Nucleus accumbens (tissue), 56 donors: ENCODE data around the gene LHFPL6.
"Not testable (repeated sequence)": the region's sequence is repeated elsewhere in the genome, so short reads cannot be mapped to it uniquely, and the experiment has no call there.

ENCODE experiments used
- DNase-seq, 56 donors: peaks; one replicate each; lab custom pipeline; 2025; lab: John Stamatoyannopoulos, UW

The LHFPL6 gene

GRCh38 chr13:39370048-39370447 lies 232.9 kb downstream of the LHFPL6 start:
- DNase-seq = no peak

- no peak for DNase-seq
Measured at GRCh38 chr13:39369161-39369890, 233.7 kb downstream of the LHFPL6 start.

DNA sequence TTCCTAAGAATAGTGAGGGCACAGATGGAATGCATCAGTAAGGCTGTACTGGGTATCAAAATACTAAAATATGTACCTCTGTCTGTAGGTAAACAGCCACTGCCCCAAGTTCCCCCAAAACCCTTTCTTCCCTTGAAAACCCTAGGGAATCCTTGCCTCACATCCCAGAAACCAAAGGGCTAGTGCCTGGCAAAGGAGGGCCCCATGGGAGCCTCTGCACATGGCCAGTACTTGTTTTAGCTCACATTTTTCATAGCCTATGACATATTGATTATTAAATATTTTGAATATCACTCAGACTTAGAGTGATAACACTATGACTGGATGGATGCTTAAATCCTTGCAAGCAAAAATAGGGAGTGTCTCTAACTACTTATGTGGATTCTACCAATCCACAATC lies 237.1 kb downstream of the LHFPL6 start:
- DNase-seq = no peak

GRCh38 chr13:39364947-39365468 lies 238.0 kb downstream of the LHFPL6 start:
- DNase-seq = no peak

- DNase-seq = no peak
Measured at GRCh38 chr13:39363382-39363772, 239.6 kb downstream of the LHFPL6 start.

- DNase-seq = no peak
Measured at GRCh38 chr13:39362652-39363381, 240.2 kb downstream of the LHFPL6 start.

- no peak for DNase-seq
Measured at GRCh38 chr13:39353988-39354387, 249.0 kb downstream of the LHFPL6 start.

- no peak for DNase-seq
Measured at GRCh38 chr13:39350461-39350881, 252.5 kb downstream of the LHFPL6 start.

DNA sequence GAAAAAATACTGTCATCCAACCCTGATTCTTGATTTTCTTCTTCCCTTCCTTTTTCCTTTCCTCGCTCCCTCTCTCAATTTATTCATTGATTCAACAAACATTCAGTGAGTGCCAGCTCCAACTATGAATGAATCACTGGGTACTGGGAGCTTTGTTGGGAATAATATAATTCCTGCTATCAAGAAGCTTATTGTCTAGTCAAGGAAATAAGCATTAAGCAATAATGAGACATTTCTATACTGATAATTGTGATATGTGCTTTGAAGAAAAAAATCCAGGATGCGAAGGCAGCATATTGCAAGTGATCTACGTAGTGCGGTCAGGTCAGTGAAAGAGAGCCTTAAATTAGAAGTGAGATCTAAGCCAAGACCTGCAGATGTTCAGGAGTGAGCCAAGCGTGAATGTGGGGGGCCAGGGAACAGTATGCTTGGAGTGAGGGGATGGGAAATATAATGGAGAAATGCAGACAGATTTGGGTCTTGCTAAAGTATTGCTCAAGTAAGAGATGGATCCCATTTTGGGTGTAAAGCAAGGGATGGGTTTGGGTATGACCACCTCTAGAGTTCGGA lies 253.5 kb downstream of the LHFPL6 start:
- DNase-seq = no peak

GRCh38 chr13:39347926-39348901 lies 254.8 kb downstream of the LHFPL6 start:
- peak in 7 of 56 donors; percentile 3 to 25 (median 11) for DNase-seq

DNA sequence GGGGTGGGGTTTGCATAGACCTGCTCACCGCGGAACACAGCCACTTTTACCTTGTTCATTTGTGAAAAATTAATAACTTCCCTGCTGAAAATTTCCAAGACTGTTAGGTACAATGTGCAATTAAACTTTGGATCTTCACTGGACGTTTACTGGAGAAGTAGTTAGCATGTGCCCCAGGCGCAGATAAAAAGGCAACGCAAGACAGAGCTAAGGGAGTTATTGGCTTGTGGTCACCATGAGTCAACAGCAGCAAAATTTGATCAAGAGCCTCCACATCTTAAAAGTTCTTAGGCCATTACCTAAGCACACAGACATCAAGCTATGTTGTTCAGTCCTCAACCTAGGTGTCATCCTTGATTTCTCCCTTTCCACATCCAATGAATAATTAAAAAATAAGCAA lies 257.0 kb downstream of the LHFPL6 start:
- DNase-seq = no peak

- DNase-seq = no peak
Measured at GRCh38 chr13:39341251-39341650, 261.7 kb downstream of the LHFPL6 start.

GRCh38 chr13:39338114-39338513 lies 264.9 kb downstream of the LHFPL6 start:
- not testable (repeated sequence) for DNase-seq

DNA sequence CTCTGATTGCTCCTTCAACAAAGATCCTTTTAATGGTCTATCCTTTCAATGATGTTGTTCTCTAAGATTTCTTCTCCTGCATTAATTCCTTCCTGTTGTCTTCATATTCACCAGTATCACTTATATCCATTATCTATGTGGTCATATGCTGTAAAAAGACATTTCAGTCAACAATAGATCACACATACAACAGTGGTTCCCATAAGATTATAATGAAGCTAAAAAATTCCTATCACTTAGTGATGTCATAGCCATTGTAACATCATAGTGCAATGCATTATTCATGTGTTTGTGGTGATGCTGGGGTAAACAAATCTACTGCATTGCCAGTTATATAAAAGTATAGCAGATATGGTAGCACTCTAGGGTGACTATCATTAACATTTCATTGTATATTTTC lies 266.1 kb downstream of the LHFPL6 start:
- DNase-seq = no peak

GRCh38 chr13:39336207-39336606 lies 266.8 kb downstream of the LHFPL6 start:
- DNase-seq = no peak

DNA sequence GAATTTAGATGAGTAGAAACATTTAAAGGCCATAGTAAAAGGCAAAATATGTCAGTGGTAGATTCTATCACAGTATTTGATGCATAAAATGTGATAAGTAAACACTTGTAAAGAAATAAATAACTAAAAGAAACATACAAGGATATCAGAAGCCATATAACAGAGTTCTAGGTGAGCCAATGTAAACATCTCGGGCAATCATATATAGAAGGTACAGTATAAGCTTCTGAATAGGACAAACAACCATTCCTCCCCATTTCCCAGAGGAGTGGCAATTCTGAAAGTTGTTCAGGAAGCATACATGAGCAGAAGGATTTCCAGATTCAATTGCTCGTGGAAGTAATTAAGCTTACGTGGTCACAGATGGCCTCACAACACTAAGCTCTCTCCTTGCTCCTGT lies 267.3 kb downstream of the LHFPL6 start:
- DNase-seq = no peak

GRCh38 chr13:39330504-39330903 lies 272.5 kb downstream of the LHFPL6 start:
- no peak for DNase-seq

GRCh38 chr13:39329182-39329639 lies 273.8 kb downstream of the LHFPL6 start:
- no peak for DNase-seq

DNA sequence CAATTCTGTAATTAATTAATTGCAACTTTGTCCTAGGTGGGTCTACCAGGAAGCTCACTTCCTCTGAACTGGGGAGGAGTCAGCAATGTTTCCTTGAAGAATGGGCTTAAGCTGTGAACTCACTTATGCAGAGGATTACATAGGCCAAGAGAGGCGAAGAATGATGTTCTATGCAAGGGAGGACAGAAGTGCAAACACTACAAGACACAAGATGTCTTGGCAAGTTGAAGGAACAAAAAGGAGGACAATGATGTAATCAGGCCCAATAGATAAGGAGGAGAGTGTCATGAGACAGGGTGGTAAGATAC lies 275.9 kb downstream of the LHFPL6 start:
- DNase-seq = no peak

DNA sequence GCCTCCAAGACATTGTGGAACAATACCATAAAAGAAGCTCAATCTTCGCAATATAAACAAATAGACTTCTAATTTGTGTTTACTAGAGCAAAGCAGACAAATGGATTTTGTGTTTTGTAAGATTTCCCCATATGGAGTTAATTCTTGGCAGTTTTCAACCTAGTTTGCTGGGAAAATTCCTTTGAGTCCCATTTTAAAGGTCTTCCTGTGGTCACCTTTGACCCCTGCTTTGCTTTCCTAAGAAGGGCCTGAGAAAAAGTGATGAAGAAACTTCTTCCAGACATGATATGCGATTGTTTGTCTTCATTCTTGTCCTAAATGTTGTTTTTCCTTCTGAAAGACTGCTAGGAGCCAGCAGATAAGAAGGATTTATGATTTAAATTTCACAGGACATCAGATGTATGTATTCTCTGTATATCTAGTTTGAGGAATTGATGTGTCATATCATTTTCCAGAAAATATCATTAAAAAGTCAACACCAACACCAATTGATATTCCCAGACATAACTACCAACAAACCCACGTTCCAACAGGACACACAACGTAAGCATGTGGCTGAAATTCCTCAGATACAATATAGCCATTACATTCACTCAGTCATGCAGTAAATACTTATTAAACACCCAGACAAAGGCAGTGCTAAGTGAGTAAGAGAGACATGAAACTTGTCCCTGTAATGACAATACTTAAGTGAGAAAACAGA lies 276.4 kb downstream of the LHFPL6 start:
- DNase-seq = no peak
